GM12891 (cell line): ENCODE data around the gene MED27.
"Not testable (repeated sequence)": the region's sequence is repeated elsewhere in the genome, so short reads cannot be mapped to it uniquely, and the experiment has no call there.

Experiments used
- DNase-seq: peaks from one replicate; pipeline ENCODE4 v3.0.0; 2011; ENCODE audit warnings: low spot score; ENCODE audit not compliant: insufficient read length
- FAIRE-seq: peaks from 2 replicates; lab custom pipeline; 2011; peaks lifted over from hg19 to GRCh38; lab: Jason Lieb, UNC
- PAX5 ChIP-seq: IDR thresholded peaks from 2 replicates; pipeline ENCODE4 v1.6.1; 2011; ENCODE audit warnings: low read length, moderate library complexity, mild to moderate bottlenecking; ENCODE audit not compliant: insufficient read depth, severe bottlenecking
- POLR2A ChIP-seq: IDR thresholded peaks from 2 replicates; pipeline ENCODE4 v1.6.1; 2011; ENCODE audit warnings: low read depth, low read length, control low read depth
- POLR2AphosphoS5 ChIP-seq: IDR thresholded peaks from 2 replicates; pipeline ENCODE4 v1.6.1; 2011; ENCODE audit warnings: low read depth, low read length, control low read depth
- POU2F2 ChIP-seq: IDR thresholded peaks from 2 replicates; pipeline ENCODE4 v1.6.1; 2011; ENCODE audit warnings: low read depth, mild to moderate bottlenecking, control low read depth, low read length, moderate library complexity
- SPI1 ChIP-seq: IDR thresholded peaks from 2 replicates; pipeline ENCODE4 v1.6.1; 2011; ENCODE audit warnings: low read depth, low read length, control low read depth
- TAF1 ChIP-seq: IDR thresholded peaks from 2 replicates; pipeline ENCODE4 v1.6.1; 2011; ENCODE audit warnings: low read depth, low read length, control low read depth

The MED27 gene

GRCh38 chr9:131923766-131924165, 155.9 kb downstream of the MED27 start:
- DNase-seq, result no peak
- no peak for TF ChIP-seq TAF1
- TF ChIP-seq POLR2AphosphoS5, result no peak

GRCh38 chr9:131923132-131923671, 156.5 kb downstream of the MED27 start:
- FAIRE-seq (no peak), DNase-seq (no peak)
- TF ChIP-seq POLR2A, result no peak

More at GRCh38 chr9:131923766-131924165, 155.9 kb downstream of the MED27 start:
- FAIRE-seq, result no peak

GRCh38 chr9:131921635-131922034, 158.0 kb downstream of the MED27 start:
- not testable (repeated sequence) for DNase-seq, FAIRE-seq

GRCh38 chr9:131919216-131919615, 160.5 kb downstream of the MED27 start:
- FAIRE-seq (no peak), DNase-seq (no peak)
- no peak for TF ChIP-seq TAF1
- TF ChIP-seq POLR2AphosphoS5, result no peak
- no peak for TF ChIP-seq POLR2A
- TF ChIP-seq SPI1, result no peak
- no peak for TF ChIP-seq POU2F2
- no peak for TF ChIP-seq PAX5

GRCh38 chr9:131918481-131918880, 161.2 kb downstream of the MED27 start:
- no peak for TF ChIP-seq SPI1
- no peak for TF ChIP-seq PAX5

GRCh38 chr9:131917009-131917408, 162.7 kb downstream of the MED27 start:
- no peak for DNase-seq
- no peak for TF ChIP-seq POLR2AphosphoS5
- TF ChIP-seq POLR2A, result no peak
- TF ChIP-seq PAX5, result no peak
- no peak for TF ChIP-seq POU2F2
- no peak for TF ChIP-seq SPI1
- TF ChIP-seq TAF1, result no peak
- FAIRE-seq, result no peak

More at GRCh38 chr9:131918481-131918880, 161.2 kb downstream of the MED27 start:
- FAIRE-seq (no peak), DNase-seq (no peak)

GRCh38 chr9:131915181-131915580, 164.5 kb downstream of the MED27 start:
- TF ChIP-seq SPI1 (no peak), POLR2A (no peak), POU2F2 (no peak), TAF1 (no peak), POLR2AphosphoS5 (no peak), PAX5 (no peak)
- FAIRE-seq (no peak), DNase-seq (no peak)

- TF ChIP-seq POLR2A (no peak), POLR2AphosphoS5 (no peak), SPI1 (no peak), PAX5 (no peak)
- DNase-seq (no peak), FAIRE-seq (no peak)
Measured at GRCh38 chr9:131912671-131913070, 167.0 kb downstream of the MED27 start.

- no peak for FAIRE-seq
- no peak for TF ChIP-seq POLR2A
- TF ChIP-seq TAF1, result no peak
- no peak for TF ChIP-seq SPI1
- no peak for TF ChIP-seq PAX5
- no peak for TF ChIP-seq POU2F2
- no peak for TF ChIP-seq POLR2AphosphoS5
Measured at GRCh38 chr9:131912069-131912468, 167.6 kb downstream of the MED27 start.

GRCh38 chr9:131910572-131910971, 169.1 kb downstream of the MED27 start:
- DNase-seq, result no peak
- no peak for FAIRE-seq
- TF ChIP-seq POLR2AphosphoS5, result no peak
- TF ChIP-seq PAX5, result no peak
- no peak for TF ChIP-seq TAF1
- no peak for TF ChIP-seq SPI1
- no peak for TF ChIP-seq POLR2A
- TF ChIP-seq POU2F2, result no peak

More at GRCh38 chr9:131912069-131912468, 167.6 kb downstream of the MED27 start:
- DNase-seq, result no peak

GRCh38 chr9:131905144-131905543, 174.5 kb downstream of the MED27 start:
- TF ChIP-seq POLR2AphosphoS5 (no peak), POLR2A (no peak), POU2F2 (no peak), TAF1 (no peak), SPI1 (no peak), PAX5 (no peak)
- DNase-seq (no peak), FAIRE-seq (no peak)
